Smooth muscle cell (in vitro differentiated cells): ENCODE measurements around the gene NYAP1. TPM values are rescaled to one million over a fixed set of nuclear protein-coding genes. Genes with fewer than 3 reads are reported as not detected.

Experiments used
- DNase-seq: peaks from one replicate; lab custom pipeline; 2025; ENCODE audit not compliant: unreplicated experiment; lab: John Stamatoyannopoulos, UW
- H2AFZ ChIP-seq: fragments of 200-600 bp; sonication (generic); 2 replicates; pipeline ENCODE4 v1.6.0; 2016; ENCODE audit warnings: antibody characterized with exemption, low read depth, mild to moderate bottlenecking
- H3F3A ChIP-seq: fragments of 200-600 bp; sonication (generic); 2 replicates; pipeline ENCODE4 v1.6.0; 2017; ENCODE audit warnings: antibody characterized with exemption, low read depth
- H3K27ac ChIP-seq: fragments of 200-600 bp; sonication (generic); 2 replicates; pipeline ENCODE4 v1.5.1; 2016; ENCODE audit warnings: low read depth, mild to moderate bottlenecking
- H3K27me3 ChIP-seq: fragments of 200-600 bp; sonication (generic); 2 replicates; pipeline ENCODE4 v1.6.1; 2016; ENCODE audit warnings: low read depth, mild to moderate bottlenecking
- H3K36me3 ChIP-seq: fragments of 200-600 bp; sonication (generic); 2 replicates; pipeline ENCODE4 v1.5.1; 2016; ENCODE audit warnings: low read depth
- H3K4me1 ChIP-seq: fragments of 200-600 bp; sonication (generic); 2 replicates; pipeline ENCODE4 v1.5.1; 2016; ENCODE audit warnings: low read depth
- H3K4me2 ChIP-seq: fragments of 200-600 bp; sonication (generic); 2 replicates; pipeline ENCODE4 v1.6.0; 2016; ENCODE audit warnings: mild to moderate bottlenecking
- H3K4me3 ChIP-seq: fragments of 200-600 bp; sonication (generic); 2 replicates; pipeline ENCODE4 v1.5.1; 2016; ENCODE audit warnings: mild to moderate bottlenecking
- H3K79me2 ChIP-seq: fragments of 200-600 bp; sonication (generic); 2 replicates; pipeline ENCODE4 v1.6.0; 2016; ENCODE audit warnings: low read depth, mild to moderate bottlenecking
- H3K9ac ChIP-seq: fragments of 200-600 bp; sonication (generic); 2 replicates; pipeline ENCODE4 v1.6.0; 2016; ENCODE audit warnings: low read depth
- H3K9me3 ChIP-seq: fragments of 200-600 bp; sonication (generic); replicated peaks from 2 replicates; pipeline ENCODE4 v1.5.1; 2016; ENCODE audit warnings: low read depth
- H4K20me1 ChIP-seq: fragments of 200-600 bp; sonication (generic); 2 replicates; pipeline ENCODE4 v1.6.0; 2016; ENCODE audit warnings: low read depth
- CTCF ChIP-seq: fragments of 200-600 bp; sonication (generic); IDR thresholded peaks from 2 replicates; pipeline ENCODE4 v1.5.1; 2017; ENCODE audit warnings: borderline replicate concordance, mild to moderate bottlenecking, antibody characterized with exemption; ENCODE audit not compliant: insufficient read depth, poor library complexity, severe bottlenecking
- WGBS: methylation state at CpG from one replicate; pipeline ENCODE4 v1.1.7; 2016; ENCODE audit warnings: low lambda C conversion rate; 5-methylcytosine and 5-hydroxymethylcytosine counted together
- polyA plus RNA-seq: library from polyadenylated mRNA; unstranded; fragments of >200 nt; fragmentation: Nextera tagmentation; extraction: Ambion mirVana; gene quantifications from 2 replicates; pipeline ENCODE4 v1.2.1, GENCODE V29; 2016
- total RNA-seq: library from RNA; depleted of rRNA; stranded (reverse); fragments of >200 nt; gene quantifications from 2 replicates; pipeline ENCODE4 v1.2.3, GENCODE V29; 2014

The NYAP1 gene
- total RNA-seq (1.6 and 2.3 TPM in 2 replicates), polyA plus RNA-seq (0.07 TPM in 1 of 2 replicates, not detected in the other)

GRCh38 chr7:100483722-100484672, at the start of gene NYAP1:
Gene NYAP1, plus strand, starts transcription at chr7:100483927. Its CDS starts 1,385 bp downstream, at chr7:100485312.
- Histone ChIP-seq H2AFZ (peak within 1 kb of the TSS; percentile 91), H3K4me1 (no peaks in the 10 kb centered on the region), H3K4me3 (peak within 1 kb of the TSS; percentile 72), H3F3A (no peaks in the 10 kb centered on the region), H3K9ac (peak within 1 kb of the TSS; percentile 34), H4K20me1 (no peaks in the 10 kb centered on the region), H3K79me2 (no peaks in the 10 kb centered on the region), H3K27ac (no peak within 1 kb of the TSS), H3K36me3 (no peaks in the 10 kb centered on the region), H3K27me3 (no peaks in the 10 kb centered on the region), H3K9me3 (no peaks in the 10 kb centered on the region), H3K4me2 (peak within 1 kb of the TSS; percentile 97)
- 31% methylated on average over 13 of the region's 45 CpGs for WGBS
- TF ChIP-seq CTCF = no peak
- DNase-seq = peak; percentile 58

DNA sequence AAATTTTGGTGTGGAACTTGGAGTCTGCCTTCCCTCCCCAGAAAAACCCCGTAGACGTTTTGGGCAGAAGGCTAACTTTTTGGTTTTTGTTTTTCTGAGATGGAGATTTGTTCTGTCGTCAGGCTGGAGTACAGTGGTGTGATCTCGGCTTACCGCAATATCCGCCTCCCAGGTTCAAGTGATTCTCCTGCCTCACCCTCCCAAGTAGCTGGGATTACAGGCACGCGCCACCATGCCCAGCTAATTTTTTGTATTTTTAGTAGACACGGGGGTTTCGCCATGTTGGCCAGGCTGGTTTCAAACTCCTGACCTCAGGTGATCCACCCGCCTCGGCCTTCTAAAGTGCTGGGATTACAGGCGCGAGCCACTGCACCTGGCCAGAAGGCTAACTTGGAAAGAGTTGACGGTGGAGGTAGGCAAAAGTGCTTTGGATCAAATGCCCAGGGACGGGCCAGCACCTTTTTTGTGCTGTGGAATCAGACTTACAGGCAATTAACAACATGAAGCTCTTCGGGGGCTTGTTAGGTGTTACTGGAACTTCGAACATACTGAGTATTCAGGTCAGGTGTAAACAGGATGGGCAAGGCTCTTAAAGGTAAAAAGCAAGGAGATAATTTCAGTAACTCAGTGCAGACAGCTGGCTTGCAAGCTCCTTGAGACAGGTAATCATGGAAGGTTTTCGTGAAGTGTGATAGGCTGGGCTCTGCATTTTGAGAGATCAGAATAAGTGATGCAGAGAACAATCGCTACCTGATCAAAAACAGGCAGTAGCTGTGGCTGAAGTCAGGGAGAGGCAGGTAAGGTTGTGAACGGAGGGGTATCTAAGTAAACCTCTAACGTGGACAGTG, 49.2 kb upstream of the NYAP1 start:
- no peak for TF ChIP-seq CTCF
- Histone ChIP-seq H4K20me1 (peaks cover 23% of the 10 kb centered on the region), H3F3A (peaks cover 15% of the 10 kb centered on the region), H3K9me3 (no peaks in the 10 kb centered on the region), H3K4me3 (peak overlapping the region; percentile 90), H3K4me2 (peak overlapping the region; percentile 98), H2AFZ (no peak overlapping the region), H3K79me2 (peaks cover 38% of the 10 kb centered on the region), H3K4me1 (peaks cover 27% of the 10 kb centered on the region), H3K9ac (peak overlapping the region; percentile 91), H3K27ac (peak overlapping the region; percentile 83), H3K27me3 (no peaks in the 10 kb centered on the region), H3K36me3 (no peaks in the 10 kb centered on the region)
- DNase-seq = no peak
- 91% methylated on average over 22 of the region's 22 CpGs for WGBS

GRCh38 chr7:100435401-100436304, 48.1 kb upstream of the NYAP1 start:
- H3K36me3 ChIP-seq = no peaks in the 10 kb centered on the region
- H3K4me1 ChIP-seq = peaks cover 24% of the 10 kb centered on the region
- H2AFZ ChIP-seq = no peak overlapping the region
- H3K79me2 ChIP-seq = peaks cover 32% of the 10 kb centered on the region
- peak overlapping the region; percentile 90 for H3K4me3 ChIP-seq
- H3K9ac ChIP-seq = peak overlapping the region; percentile 91
- H3K9me3 ChIP-seq = no peaks in the 10 kb centered on the region
- H3K4me2 ChIP-seq = peak overlapping the region; percentile 98
- peaks cover 19% of the 10 kb centered on the region for H4K20me1 ChIP-seq
- no peak for TF ChIP-seq CTCF
- H3K27me3 ChIP-seq = no peaks in the 10 kb centered on the region
- 3% methylated on average over 42 of the region's 81 CpGs for WGBS
- DNase-seq = no peak
- H3F3A ChIP-seq = peaks cover 15% of the 10 kb centered on the region
- H3K27ac ChIP-seq = peak overlapping the region; percentile 83
